ENCODE measurements around the gene ADCY4.

DNA sequence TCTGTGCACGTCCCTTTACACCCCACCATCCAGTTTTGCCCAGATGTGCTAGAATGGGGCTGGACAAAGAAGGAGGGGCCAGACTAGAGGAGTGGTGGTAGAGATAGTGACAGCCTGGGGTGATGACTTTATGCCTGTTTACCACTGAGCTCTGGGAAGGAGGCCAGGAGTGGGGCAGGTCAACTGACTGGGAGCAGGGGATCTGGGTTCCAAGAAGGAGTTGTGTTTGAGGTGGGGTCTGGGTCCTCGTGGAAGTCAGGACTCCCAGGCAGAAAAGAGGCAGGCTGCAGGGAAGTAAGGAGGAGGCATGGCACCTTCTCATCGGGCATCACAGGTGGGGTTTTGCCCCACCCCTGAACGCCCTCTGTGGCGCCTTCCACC lies 24.6 kb downstream of the ADCY4 start:
- TF ChIP-seq, protein P1, sequence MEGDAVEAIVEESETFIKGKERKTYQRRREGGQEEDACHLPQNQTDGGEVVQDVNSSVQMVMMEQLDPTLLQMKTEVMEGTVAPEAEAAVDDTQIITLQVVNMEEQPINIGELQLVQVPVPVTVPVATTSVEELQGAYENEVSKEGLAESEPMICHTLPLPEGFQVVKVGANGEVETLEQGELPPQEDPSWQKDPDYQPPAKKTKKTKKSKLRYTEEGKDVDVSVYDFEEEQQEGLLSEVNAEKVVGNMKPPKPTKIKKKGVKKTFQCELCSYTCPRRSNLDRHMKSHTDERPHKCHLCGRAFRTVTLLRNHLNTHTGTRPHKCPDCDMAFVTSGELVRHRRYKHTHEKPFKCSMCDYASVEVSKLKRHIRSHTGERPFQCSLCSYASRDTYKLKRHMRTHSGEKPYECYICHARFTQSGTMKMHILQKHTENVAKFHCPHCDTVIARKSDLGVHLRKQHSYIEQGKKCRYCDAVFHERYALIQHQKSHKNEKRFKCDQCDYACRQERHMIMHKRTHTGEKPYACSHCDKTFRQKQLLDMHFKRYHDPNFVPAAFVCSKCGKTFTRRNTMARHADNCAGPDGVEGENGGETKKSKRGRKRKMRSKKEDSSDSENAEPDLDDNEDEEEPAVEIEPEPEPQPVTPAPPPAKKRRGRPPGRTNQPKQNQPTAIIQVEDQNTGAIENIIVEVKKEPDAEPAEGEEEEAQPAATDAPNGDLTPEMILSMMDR (IDR thresholded peaks at IDR 0.05), result no peak
- TF ChIP-seq ZFX (IDR thresholded peaks at IDR 0.05; ENCODE audit: borderline replicate concordance), result no peak
